ENCODE measurements around the gene ASCC3. TPM values are rescaled to one million over a fixed set of nuclear protein-coding genes. Genes with fewer than 3 reads are reported as not detected.

Gene ASCC3
- total RNA-seq, 1 donor from 2014 or later = 32.2 TPM

- no peak for ATAC-seq
Observed at GRCh38 chr6:100487638-100488037, 393.5 kb downstream of the ASCC3 start.

- no peak for ATAC-seq
Observed at GRCh38 chr6:100485268-100485667, 395.9 kb downstream of the ASCC3 start.

GRCh38 chr6:100484474-100484873 is 396.7 kb downstream of the ASCC3 start:
- no peak for ATAC-seq

GRCh38 chr6:100482698-100483097 is 398.4 kb downstream of the ASCC3 start:
- ATAC-seq = no peak

- ATAC-seq = no peak
Observed at GRCh38 chr6:100479179-100480035, 401.7 kb downstream of the ASCC3 start.

- ATAC-seq = no peak
Observed at GRCh38 chr6:100475554-100476320, 405.4 kb downstream of the ASCC3 start.

GRCh38 chr6:100473182-100473581 is 407.9 kb downstream of the ASCC3 start:
- no peak for ATAC-seq

- ATAC-seq = no peak
Observed at GRCh38 chr6:100472674-100473073, 408.5 kb downstream of the ASCC3 start.

GRCh38 chr6:100470422-100471120 is 410.6 kb downstream of the ASCC3 start:
- ATAC-seq = no peak

GRCh38 chr6:100469101-100469859 is 411.8 kb downstream of the ASCC3 start:
- ATAC-seq = no peak

- no peak for ATAC-seq
Observed at GRCh38 chr6:100468016-100468622, 413.0 kb downstream of the ASCC3 start.

GRCh38 chr6:100467129-100468015 is 413.8 kb downstream of the ASCC3 start:
- ATAC-seq = no peak

GRCh38 chr6:100466410-100467128 is 414.6 kb downstream of the ASCC3 start:
- ATAC-seq = no peak

- no peak for ATAC-seq
Observed at GRCh38 chr6:100465701-100466409, 415.3 kb downstream of the ASCC3 start.

- ATAC-seq = peak; percentile 60
Observed at GRCh38 chr6:100464903-100465700, 416.0 kb downstream of the ASCC3 start, which contains the start of gene SIM1. Gene SIM1, minus strand, starts transcription at chr6:100464921. Its CDS starts 1,453 bp downstream, at chr6:100463468.

- no peak for ATAC-seq
Observed at GRCh38 chr6:100464162-100464851, 416.8 kb downstream of the ASCC3 start.

GRCh38 chr6:100463630-100464161 is 417.4 kb downstream of the ASCC3 start:
- ATAC-seq = no peak
